SU-DHL-6 (cell line): ENCODE data around the gene GALNT9.

Source experiments
- H2AFZ ChIP-seq: fragments of 200-600 bp; sonication (generic); 2 replicates; pipeline ENCODE4 v1.6.1; 2014; ENCODE audit warnings: low read depth, mild to moderate bottlenecking, moderate library complexity, mixed read lengths, antibody characterized with exemption, low read length; ENCODE audit not compliant: severe bottlenecking
- H3F3A ChIP-seq: fragments of 200-600 bp; shearing (Covaris generic); 2 replicates; pipeline ENCODE4 v1.6.0; 2016; ENCODE audit warnings: antibody characterized with exemption, mild to moderate bottlenecking; ENCODE audit not compliant: insufficient read depth
- H3K27ac ChIP-seq: fragments of 200-600 bp; sonication (generic); 2 replicates; pipeline ENCODE4 v1.5.1; 2016; ENCODE audit warnings: low read depth, mild to moderate bottlenecking, low read length, moderate library complexity, mixed read lengths
- H3K27me3 ChIP-seq: fragments of 200-600 bp; sonication (generic), shearing (Covaris generic); 2 replicates; pipeline ENCODE4 v1.6.0; 2014; ENCODE audit warnings: mild to moderate bottlenecking, low read length
- H3K36me3 ChIP-seq: fragments of 200-600 bp; sonication (generic); 2 replicates; pipeline ENCODE4 v1.6.1; 2014; ENCODE audit warnings: mild to moderate bottlenecking, low read length, mixed read lengths
- H3K4me2 ChIP-seq: fragments of 300-600, 200-600 bp; shearing (Covaris generic), sonication (generic); 2 replicates; pipeline ENCODE4 v1.6.0; 2014; ENCODE audit warnings: low read length, low read depth, mild to moderate bottlenecking; ENCODE audit not compliant: poor library complexity, severe bottlenecking
- H3K4me3 ChIP-seq: fragments of 200-600 bp; sonication (generic); 2 replicates; pipeline ENCODE4 v1.5.1; 2014; ENCODE audit warnings: antibody characterized with exemption, low read length, mild to moderate bottlenecking, mixed read lengths; ENCODE audit not compliant: insufficient read depth, poor library complexity, severe bottlenecking
- H3K79me2 ChIP-seq: fragments of 200-600 bp; sonication (generic); 2 replicates; pipeline ENCODE4 v1.6.1; 2014; ENCODE audit warnings: mild to moderate bottlenecking, low read length, moderate library complexity; ENCODE audit not compliant: insufficient read depth
- H3K9ac ChIP-seq: fragments of 200-600 bp; sonication (generic); 2 replicates; pipeline ENCODE4 v1.7.0; 2014; ENCODE audit warnings: mild to moderate bottlenecking, low read length
- H3K9me2 ChIP-seq: fragments of 200-600 bp; sonication (generic); replicated peaks from 2 replicates; pipeline ENCODE4 v1.6.1; 2014; ENCODE audit warnings: low read length; ENCODE audit not compliant: insufficient read depth
- H3K9me3 ChIP-seq: fragments of 200-600 bp; sonication (generic); 2 replicates; pipeline ENCODE4 v1.6.1; 2014; ENCODE audit warnings: low read length, mixed read lengths; ENCODE audit not compliant: insufficient read depth
- H4K20me1 ChIP-seq: fragments of 200-600 bp; sonication (generic); 2 replicates; pipeline ENCODE4 v1.6.1; 2014; ENCODE audit warnings: low read depth, mild to moderate bottlenecking, antibody characterized with exemption, low read length, moderate library complexity, mixed read lengths
- CTCF ChIP-seq: fragments of 200-600 bp; sonication (generic); IDR thresholded peaks from one replicate; pipeline ENCODE4 v1.5.1; 2017; ENCODE audit warnings: antibody characterized with exemption, mild to moderate bottlenecking, low read length, moderate library complexity; ENCODE audit not compliant: insufficient read depth, poor library complexity, severe bottlenecking
- EZH2phosphoT487 ChIP-seq: fragments of 200-600 bp; sonication (generic), shearing (Covaris generic); conservative IDR thresholded peaks from 2 replicates; pipeline ENCODE4 v1.6.1; 2018; ENCODE audit warnings: mild to moderate bottlenecking, antibody characterized with exemption, low read length, moderate library complexity, mixed read lengths

GALNT9 gene

DNA sequence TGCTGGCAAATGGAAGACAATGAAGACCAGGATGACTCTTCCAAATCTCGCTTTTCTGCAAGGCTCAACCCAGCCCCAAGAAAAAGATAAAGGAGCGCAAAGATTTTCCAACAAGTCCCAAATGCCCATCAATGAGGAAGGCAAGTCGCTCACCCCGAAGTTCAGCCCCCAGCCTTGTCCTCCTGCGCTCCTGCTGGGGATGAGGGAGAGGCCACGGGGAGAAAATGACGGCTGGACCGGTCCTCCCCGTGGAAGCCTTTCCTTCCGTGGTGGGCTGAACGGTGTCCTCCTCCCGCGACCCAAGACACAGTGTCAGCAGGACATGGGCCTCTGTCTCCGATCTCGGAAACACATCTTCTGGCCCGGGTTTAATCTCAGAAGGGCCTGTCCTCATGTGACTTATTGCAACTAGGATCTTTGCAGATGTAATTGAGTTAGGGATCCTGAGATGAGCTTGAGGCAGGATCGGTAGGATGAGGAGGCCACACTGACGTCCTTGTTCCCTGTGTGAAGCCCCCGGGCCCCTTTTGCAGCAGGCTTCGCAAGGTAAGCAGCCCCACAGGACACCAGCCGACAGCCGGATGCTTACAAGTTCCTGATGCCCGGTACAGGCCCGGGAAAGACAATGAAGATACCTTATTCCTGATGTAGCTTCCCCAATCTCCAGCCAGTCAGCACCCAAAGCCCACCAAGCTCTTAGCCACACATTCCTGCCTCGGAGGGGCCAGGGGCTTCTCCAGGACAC, 64.2 kb downstream of the GALNT9 start:
- TF ChIP-seq EZH2phosphoT487, result no peak
- TF ChIP-seq CTCF, result no peak
- Histone ChIP-seq H3K27me3 (no peaks in the 10 kb centered on the region), H2AFZ (no peak overlapping the region), H3K9me2 (no peaks in the 10 kb centered on the region), H3K4me3 (no peak overlapping the region), H3K9ac (no peak overlapping the region), H3K4me2 (no peak overlapping the region), H4K20me1 (no peaks in the 10 kb centered on the region), H3K9me3 (no peaks in the 10 kb centered on the region), H3K79me2 (no peaks in the 10 kb centered on the region), H3K36me3 (no peaks in the 10 kb centered on the region), H3F3A (no peaks in the 10 kb centered on the region), H3K27ac (no peak overlapping the region)

DNA sequence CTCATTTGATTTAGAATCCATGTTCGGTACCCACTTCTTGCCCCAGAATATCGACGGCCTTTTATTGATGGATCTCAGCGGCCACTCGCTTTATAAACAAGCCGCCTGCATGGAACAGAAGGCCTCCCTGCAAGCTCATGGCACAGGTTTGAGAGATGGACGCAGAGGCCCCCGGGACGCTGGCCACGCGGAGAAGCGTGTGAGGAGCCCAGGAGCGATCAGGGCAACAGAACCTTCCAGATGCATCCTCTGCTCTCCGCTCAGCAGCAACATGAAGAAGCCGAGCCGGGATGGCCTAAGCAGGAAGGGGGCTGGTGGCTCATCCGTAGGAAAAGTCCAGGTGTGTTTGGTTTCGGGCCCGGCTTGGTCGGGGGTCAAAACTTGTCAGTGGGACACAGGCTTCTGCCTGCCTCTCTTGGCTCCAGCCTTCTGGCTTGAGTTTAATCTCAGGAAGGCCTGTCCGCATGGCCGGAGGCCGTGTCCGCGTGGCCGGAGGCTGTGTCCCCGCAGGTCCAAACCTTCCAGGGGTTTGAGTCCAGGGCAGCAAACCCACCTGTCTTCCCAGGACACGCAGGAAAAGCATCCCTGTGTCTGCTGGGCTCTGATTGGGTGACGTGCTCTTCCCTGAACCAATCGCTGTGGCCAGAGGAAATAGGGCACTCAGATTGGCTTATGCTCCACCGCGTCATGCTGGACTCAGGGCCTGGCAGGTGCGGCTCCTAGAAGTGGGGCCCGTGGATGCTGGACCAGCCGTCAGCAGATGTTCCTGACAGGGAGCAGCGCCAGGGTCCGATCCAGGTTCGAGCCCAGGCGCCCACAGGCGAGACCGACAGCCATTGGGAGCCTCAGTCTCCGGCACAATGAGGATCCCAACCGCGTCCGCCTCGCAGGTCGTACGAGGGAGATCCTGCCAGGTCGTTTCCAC, 65.0 kb downstream of the GALNT9 start:
- Histone ChIP-seq H3K79me2 (no peaks in the 10 kb centered on the region), H4K20me1 (no peaks in the 10 kb centered on the region), H3K9me2 (no peaks in the 10 kb centered on the region), H2AFZ (no peak overlapping the region), H3K4me3 (no peak overlapping the region), H3F3A (no peaks in the 10 kb centered on the region), H3K27ac (no peak overlapping the region), H3K36me3 (no peaks in the 10 kb centered on the region), H3K9me3 (no peaks in the 10 kb centered on the region), H3K4me2 (no peak overlapping the region), H3K27me3 (no peaks in the 10 kb centered on the region), H3K9ac (no peak overlapping the region)
- TF ChIP-seq EZH2phosphoT487 (no peak), CTCF (no peak)

- no peaks in the 10 kb centered on the region for H3K79me2 ChIP-seq
- no peak overlapping the region for H3K27ac ChIP-seq
- H3K36me3 ChIP-seq, result no peaks in the 10 kb centered on the region
- H3K9me3 ChIP-seq, result no peaks in the 10 kb centered on the region
- TF ChIP-seq CTCF (no peak), EZH2phosphoT487 (no peak)
- H3K27me3 ChIP-seq, result no peaks in the 10 kb centered on the region
- no peaks in the 10 kb centered on the region for H4K20me1 ChIP-seq
- no peak overlapping the region for H2AFZ ChIP-seq
- no peak overlapping the region for H3K4me2 ChIP-seq
- H3K9me2 ChIP-seq, result no peaks in the 10 kb centered on the region
- no peaks in the 10 kb centered on the region for H3F3A ChIP-seq
- H3K4me3 ChIP-seq, result no peak overlapping the region
- no peak overlapping the region for H3K9ac ChIP-seq
Observed at GRCh38 chr12:132263451-132264049, 65.8 kb downstream of the GALNT9 start.
